Measurements from ENCODE around the gene ECHDC3.

Gene ECHDC3

DNA sequence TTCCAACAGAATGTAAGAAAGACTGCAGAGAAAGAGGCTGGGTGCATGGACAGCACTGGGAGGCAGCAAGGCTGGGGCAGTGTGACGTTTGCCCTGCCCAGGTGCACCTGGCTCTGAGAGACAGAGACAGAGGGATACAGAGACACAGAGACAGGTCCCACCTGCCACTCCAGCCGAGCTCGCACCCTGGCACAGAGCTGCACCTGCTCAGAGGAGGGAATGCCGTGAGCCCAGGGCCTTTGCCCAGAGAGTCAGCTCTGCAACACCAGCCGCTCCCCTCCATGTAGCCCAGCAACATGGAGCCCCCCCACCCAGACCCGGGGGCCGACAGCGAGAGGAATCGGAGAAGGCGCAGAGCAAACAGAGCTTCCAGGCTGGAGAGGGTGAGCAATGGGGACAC is 45.7 kb downstream of the ECHDC3 start:
- DNase-seq = no peak

- DNase-seq = no peak
Observed at GRCh38 chr10:11789306-11789705, 47.1 kb downstream of the ECHDC3 start.

DNA sequence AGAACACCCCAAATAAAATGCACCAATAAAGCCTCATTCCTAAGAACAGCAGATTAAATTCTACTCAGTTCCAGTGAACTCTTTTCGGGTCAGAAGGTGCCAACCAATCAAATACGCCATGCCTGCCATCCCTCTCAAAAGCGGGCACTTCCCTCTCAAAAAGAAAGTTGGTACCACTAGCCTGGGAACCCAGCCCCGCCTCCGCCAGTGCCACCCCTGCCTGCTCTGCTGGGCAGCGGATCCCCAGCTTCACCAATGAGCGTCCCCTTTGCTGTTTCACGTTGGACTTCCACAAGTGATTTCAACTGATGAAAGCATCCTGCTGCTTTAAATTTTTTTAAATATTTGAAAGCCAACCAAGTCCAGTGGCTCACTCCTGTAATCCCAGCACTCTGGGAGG is 47.8 kb downstream of the ECHDC3 start:
- DNase-seq = no peak

DNA sequence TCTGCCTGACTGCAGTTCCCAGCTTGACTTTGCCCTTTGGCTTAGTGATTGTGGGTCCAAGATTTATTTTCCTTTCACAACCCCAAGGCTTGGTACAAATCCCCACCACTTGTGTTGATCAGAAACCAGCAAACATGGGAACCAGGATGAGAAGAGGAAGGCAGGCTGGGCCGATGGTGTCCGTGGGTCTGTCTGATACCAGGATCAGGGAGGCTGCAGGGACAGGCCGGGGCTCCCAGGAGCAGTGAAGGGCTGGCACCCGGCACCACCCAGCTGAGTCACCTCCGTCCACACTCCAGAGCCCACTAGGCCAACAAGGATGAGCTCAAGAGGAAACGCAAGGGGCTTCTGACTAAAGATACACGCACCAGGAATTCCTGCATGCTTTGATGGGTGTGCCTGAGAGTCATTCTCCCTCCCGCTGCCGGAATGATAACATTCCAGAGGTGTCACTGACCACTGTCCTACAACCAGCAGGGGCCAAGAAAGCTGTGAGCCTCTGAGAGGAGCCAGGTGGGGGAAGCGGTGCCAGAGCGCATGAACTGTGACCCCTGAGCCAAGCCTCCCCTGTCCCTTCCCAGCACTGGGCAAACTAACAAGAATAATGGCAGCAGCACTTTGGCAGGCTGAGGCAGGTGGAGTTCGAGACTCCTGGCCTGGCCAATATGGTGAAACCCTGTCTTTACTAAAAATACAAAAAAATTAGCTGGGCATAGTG is 51.7 kb downstream of the ECHDC3 start:
- DNase-seq = peak; percentile 31

- no peak for DNase-seq
Observed at GRCh38 chr10:11794566-11794965, 52.4 kb downstream of the ECHDC3 start.

- no peak for DNase-seq
Observed at GRCh38 chr10:11795101-11795920, 53.1 kb downstream of the ECHDC3 start.

DNA sequence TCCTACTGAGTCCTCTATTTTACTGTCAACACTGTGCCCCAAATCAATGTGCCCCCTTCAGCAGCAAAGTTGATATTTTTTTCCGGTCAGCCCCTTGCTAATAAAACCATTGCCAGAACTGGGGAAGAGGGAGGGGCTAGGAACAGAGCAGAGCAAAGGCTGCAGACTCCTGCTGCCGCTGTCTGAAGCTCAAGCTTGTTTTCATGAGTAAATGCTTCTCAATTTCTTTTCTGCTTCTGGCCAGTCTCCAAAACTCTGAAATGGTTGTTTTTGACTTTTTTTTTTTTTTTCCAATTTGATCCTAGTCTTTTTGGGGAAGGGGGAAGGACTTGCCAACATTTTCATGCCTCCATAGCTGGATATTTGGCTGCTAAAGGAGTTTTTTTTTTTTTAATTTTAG is 54.3 kb downstream of the ECHDC3 start:
- DNase-seq = no peak

DNA sequence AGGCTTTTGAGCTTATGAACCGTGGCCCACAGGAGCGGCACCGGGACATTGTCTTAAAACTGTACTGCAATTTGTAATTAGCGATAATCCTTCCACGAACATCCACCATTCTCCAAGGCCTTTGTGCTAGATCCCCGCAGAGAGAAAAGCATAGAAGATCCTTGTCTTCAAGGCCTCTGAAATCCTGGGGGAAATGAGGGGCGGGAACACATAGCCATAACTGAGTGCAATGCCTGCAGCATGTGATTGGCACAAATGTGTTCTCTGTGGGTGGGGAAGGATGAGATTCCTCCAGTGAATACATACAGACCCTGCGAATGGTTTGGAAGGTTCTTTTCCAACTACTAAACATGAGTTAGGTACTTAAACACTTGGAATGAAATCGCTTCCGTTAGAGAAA is 55.1 kb downstream of the ECHDC3 start:
- DNase-seq = no peak

GRCh38 chr10:11797847-11798633 is 55.9 kb downstream of the ECHDC3 start:
- DNase-seq = no peak

DNA sequence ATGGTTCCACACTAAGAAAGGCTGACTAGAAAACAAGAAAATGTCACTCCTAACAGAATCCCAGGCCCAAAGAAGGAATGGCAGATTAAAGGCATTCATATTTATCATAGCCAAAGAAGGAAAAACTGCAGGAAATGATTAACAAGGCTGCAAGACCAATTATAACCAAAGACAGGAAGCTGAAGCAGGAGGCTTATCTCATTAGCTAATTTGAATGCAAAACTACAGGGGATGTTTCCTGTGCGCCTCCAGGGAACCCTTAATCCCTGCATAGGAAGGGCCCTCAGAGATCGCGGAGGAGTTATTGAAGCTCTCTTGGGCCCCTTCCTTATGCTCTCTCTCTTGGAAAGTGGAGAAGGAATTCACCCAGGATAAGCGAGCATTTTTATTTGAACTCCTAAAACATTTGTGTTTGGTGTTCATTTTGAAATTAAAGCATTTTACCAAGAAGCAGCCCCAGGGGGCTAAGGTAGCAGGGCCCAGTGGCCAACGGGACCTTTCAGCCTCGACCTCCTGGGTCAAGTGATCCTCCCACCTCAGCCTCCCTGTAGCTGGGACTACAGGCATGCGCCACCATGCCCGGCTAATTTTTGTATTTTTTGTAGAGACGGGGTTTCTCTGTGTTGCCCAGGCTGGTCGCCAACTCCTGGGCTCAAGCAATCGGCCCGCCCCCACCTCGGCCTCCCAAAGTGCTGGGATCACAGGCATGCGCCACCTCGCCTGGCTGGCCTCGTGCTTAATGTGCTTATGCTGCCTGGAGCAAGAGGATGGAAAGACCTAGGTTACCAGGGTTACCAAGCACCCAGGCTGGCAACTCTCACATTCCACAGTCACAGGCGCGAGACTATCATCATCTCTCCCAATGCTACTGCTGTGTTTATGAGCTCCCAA is 56.9 kb downstream of the ECHDC3 start:
- no peak for DNase-seq

DNA sequence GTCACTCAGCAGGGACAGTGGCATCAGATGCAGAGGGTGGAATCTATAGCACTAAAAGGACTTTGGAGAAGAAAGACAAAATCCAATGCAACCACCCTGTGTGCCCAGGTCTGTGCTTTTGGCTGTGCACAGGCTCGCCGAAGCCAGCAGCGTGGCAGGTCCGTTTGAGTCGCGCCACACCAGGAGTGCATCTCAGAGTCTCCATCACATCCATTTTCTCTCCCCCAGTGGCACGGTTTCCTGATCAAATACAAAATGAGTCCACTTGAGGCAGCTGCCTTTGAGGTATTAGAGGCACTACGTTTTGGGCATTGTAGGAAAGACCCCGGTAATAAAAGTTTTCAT is 57.5 kb downstream of the ECHDC3 start:
- DNase-seq = no peak

DNA sequence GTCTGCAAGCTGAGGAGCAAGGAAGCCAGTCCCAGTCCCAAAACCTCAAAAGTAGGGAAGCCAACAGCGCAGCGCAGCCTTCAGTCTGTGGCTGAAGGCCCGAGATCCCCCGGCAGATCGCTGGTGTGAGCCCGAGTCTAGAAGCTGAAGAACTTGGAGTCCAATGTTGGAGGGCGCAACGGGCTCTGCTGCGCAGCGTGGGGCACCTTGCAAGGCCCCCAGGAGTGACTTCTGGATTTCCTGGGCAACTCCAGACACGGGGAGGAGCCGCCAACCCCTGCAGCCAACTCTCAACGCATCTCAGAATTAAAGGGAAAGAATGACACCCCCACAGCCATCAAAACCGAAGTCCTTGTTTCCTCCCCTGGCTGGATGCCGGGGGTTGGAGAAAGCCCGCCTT is 62.2 kb downstream of the ECHDC3 start:
- DNase-seq = no peak

DNA sequence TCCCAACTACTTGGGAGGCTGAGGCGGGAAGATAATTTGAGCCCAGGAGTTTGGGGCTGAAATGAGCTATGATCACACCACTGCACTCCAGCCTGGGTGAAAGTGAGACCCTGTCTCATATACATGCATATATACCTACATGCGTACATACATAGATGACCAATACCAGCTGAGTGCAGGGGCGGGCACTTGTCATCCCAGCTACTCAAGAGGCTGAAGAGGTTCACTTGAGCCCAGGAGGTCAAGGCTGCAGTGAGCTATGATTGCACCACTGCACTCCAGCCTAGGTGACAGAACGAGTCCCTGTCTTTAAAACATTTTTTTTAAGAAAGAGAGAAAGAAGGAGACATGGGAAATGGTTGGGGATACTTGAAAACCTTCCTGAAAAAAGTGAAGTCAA is 63.6 kb downstream of the ECHDC3 start:
- DNase-seq = no peak

DNA sequence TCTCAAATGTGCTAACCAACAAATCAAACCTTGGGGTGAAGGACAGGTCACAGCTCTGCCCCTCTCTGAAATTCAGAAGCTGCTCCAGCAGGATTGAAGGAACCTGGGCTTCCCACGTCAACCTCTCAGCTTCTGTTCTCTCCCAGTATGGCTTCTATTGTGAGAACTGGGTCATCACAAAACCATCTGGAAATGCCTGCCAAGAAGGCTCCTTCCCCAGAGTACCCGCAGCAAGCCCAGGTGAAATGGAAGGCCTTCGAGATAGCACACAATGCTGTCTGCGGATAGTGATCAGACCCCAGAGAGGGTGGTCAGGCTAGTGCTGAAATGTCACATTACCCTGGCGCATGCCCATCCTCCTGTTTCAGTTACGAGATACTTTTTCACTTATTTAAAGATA is 64.5 kb downstream of the ECHDC3 start:
- DNase-seq = no peak

DNA sequence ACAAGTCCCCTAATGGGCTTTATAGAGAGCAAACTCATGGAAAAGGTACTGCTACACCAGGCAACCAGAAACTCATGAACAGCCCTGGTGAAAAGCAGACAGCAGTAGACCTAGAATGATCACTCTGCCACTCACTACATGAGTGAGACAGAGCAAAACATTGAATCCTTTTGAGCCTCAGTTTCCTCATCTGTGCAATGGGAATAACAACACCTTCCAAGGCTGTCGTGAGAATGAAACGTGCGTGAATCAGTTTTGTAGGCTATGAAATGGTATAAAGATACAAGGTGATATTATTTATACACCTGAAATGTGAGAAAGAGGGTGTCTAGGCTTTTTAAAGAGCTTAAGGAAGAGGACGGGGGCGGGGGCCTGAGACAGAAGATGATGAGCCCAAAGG is 66.6 kb downstream of the ECHDC3 start:
- DNase-seq = no peak

DNA sequence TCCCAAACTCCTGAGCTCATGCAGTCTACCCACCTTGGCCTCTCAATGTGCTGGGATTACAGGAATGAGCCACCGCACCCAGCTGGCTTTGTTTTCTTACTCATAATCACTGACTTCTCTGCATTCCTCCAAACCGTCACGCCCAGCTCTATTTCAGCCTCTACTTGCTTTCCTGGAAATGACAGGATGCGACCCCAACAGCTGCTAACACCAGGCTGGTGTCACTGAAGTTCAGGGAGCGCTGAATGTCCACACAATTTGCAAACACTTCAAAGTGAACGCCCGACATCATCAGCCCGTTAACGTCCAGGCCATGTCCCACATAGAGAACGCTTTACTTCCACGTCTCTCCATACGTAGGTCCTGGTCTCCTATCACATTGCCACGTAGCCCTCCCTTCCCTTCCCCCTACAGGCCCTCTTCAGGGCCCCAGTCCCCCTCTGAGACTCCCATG is 68.2 kb downstream of the ECHDC3 start:
- DNase-seq = no peak

- DNase-seq = no peak
Observed at GRCh38 chr10:11810973-11811372, 68.8 kb downstream of the ECHDC3 start.

DNA sequence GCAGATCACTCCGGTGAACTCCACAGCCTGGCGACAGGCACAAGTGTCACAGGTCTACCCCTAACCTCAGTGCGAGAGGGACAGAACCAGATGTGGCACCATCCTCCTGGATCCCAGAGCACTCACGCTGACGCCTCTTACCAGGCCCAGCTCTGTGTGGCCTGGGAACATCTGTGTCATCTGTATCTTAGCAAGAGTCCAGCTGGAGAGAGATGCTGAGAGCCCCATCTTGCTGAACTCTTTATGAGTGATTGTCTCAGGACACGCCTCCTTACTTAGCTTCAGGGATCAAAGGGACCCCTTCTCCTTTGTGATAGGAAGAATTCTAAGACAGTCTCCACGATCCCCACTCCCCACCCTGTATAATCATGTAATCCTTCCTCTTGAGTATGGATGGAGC is 71.0 kb downstream of the ECHDC3 start:
- DNase-seq = no peak
